NCI-H1694 (cell line): ENCODE measurements around the gene MMP23B.
"Not testable (repeated sequence)": the region's sequence is repeated elsewhere in the genome, so short reads cannot be mapped to it uniquely, and the experiment has no call there.

ENCODE experiments used
- DNase-seq: peaks from one replicate; lab custom pipeline; 2025; lab: John Stamatoyannopoulos, UW

The MMP23B gene

GRCh38 chr1:1669468-1670440 lies 37.8 kb downstream of the MMP23B start:
- no peak for DNase-seq

- no peak for DNase-seq
Observed at GRCh38 chr1:1670866-1671265, 38.9 kb downstream of the MMP23B start.

GRCh38 chr1:1671365-1672119 lies 39.6 kb downstream of the MMP23B start:
- no peak for DNase-seq

GRCh38 chr1:1672181-1672965 lies 40.4 kb downstream of the MMP23B start:
- no peak for DNase-seq

- not testable (repeated sequence) for DNase-seq
Observed at GRCh38 chr1:1674806-1675205, 42.8 kb downstream of the MMP23B start.

GRCh38 chr1:1675218-1675617 lies 43.2 kb downstream of the MMP23B start:
- DNase-seq, result not testable (repeated sequence)

- DNase-seq, result not testable (repeated sequence)
Observed at GRCh38 chr1:1676087-1676486, 44.1 kb downstream of the MMP23B start.

GRCh38 chr1:1677718-1678580 lies 46.0 kb downstream of the MMP23B start:
- DNase-seq, result no peak

GRCh38 chr1:1678581-1679380 lies 46.8 kb downstream of the MMP23B start:
- no peak for DNase-seq

GRCh38 chr1:1680031-1680911 lies 48.3 kb downstream of the MMP23B start:
- DNase-seq, result no peak

- DNase-seq, result no peak
Observed at GRCh38 chr1:1680912-1681273, 48.9 kb downstream of the MMP23B start.

- DNase-seq, result no peak
Observed at GRCh38 chr1:1683104-1683905, 51.3 kb downstream of the MMP23B start.
